ENCODE data around the gene ASAP2. TPM values are rescaled to one million over a fixed set of nuclear protein-coding genes. Genes with fewer than 3 reads are reported as not detected.

The ASAP2 gene
- total and polyA plus RNA-seq, 9 of the 15 experiments (the other 6 are each of a cell fraction or from before 2014, with no cell fraction given): 0.06 to 4.3 (median 3.1) TPM

DNA sequence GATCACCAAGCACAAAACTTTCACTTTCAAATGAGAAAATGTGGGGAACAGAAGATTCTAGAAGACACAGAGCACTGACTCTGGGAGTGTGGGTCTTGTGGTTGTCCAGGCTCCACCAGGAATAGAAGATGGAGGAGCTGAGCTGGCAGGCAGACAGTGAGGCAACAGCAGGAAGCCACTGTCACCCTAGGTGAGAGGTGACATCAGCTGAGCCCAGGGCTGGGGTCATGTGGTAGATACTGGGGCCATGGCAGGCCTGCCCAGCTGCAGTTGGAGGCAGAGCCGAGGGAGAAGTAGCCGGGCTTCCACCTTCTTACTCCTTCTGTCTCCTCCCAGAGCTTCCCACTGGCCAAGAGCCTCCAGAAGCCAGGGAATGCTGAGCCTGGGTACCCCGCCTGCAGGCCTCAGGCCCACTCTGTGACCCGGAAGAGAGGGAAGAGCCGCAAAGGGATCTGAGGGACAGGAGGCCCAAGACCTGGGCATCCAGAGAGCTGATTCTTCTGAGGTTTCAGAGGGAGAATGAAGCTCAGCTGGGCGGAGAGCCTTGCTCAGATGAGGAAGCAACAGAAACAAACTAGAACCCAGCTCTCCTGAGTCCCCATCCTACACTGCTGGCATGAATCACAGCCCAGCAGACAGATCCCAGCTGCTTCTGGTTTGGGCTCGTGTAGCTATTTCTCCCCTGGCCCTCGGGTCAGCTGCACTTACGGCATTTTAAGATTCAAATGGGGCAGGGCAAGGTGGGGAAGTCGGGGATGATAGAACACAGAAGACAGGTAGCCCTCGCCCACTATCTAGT lies 39.8 kb upstream of the ASAP2 start:
- Histone ChIP-seq H3K36me3 (ENCODE audit: control insufficient read depth, insufficient read depth, low read length) (no peaks in the 10 kb centered on the region), H3K9me3 (replicated peaks; ENCODE audit: control insufficient read depth, insufficient read depth, low read depth, low read length) (no peaks in the 10 kb centered on the region), H3K4me3 (no peak overlapping the region), H3K9me1 (ENCODE audit: control insufficient read depth, insufficient read depth, low read length) (no peaks in the 10 kb centered on the region), H2AFZ (ENCODE audit: low read depth, low read length) (no peak overlapping the region; the same call in 1 of the 2 replicates), H3K79me2 (ENCODE audit: control insufficient read depth, insufficient read depth, low read length) (no peaks in the 10 kb centered on the region), H3K27me3 (ENCODE audit: control insufficient read depth in 2 of 2, insufficient read depth in 2 of 2, low read length in 2 of 2) (peaks cover 0 to 20% of the 10 kb centered on the region in 2 experiments; a peak in 3 of 5 replicates), H3K27ac (ENCODE audit: extremely low read depth, low read depth, low read length) (no peak overlapping the region), H3K9ac (ENCODE audit: insufficient read depth in 1 of 2, low read depth in 2 of 2, low read length in 2 of 2) (peak overlapping the region in 1 of 2 experiments; percentile 26; a peak in 1 of 4 replicates), H3K4me2 (ENCODE audit: insufficient read depth, low read length) (no peak overlapping the region), H4K20me1 (replicated peaks; ENCODE audit: control insufficient read depth, insufficient read depth, low read length) (no peaks in the 10 kb centered on the region), H3K4me1 (replicated peaks in 1 of 2; ENCODE audit: control insufficient read depth in 2 of 2, insufficient read depth in 2 of 2, low read length in 2 of 2) (peaks cover 8 to 21% of the 10 kb centered on the region in 2 experiments)
- ChIA-PET CTCF (ENCODE audit: low intra/inter-chr PET ratio) (no interaction called here), POLR2A (interaction anchor here (0.6 to 1.2 kb wide), 4 partner anchors 39 to 1014 kb away, joined by 3 to 4 read pairs (median 3); no protein-coding TSS in a partner anchor)
- WGBS (ENCODE audit: insufficient coverage, low coverage, missing lambda C conversion rate): 17% methylated on average over 7 of the region's 11 CpGs
- BruUV-seq (replicated peaks): no TSS peak
- no peak for DNase-seq (ENCODE audit: extremely low read depth in 1 of 4, low spot score in 3 of 4)
- intact Hi-C loops (cut with micrococcal nuclease) (loop anchor here (5.0 kb wide), 1 partner anchor 786 kb away; the partner anchor contains the start of gene GRHL1), in situ Hi-C loops (cut with MboI) (no loop called here)
- no peak for ATAC-seq
- FAIRE-seq: no peak
- TF ChIP-seq DPF2 (IDR thresholded peaks at IDR 0.05): no peak
- TF ChIP-seq, protein P1, sequence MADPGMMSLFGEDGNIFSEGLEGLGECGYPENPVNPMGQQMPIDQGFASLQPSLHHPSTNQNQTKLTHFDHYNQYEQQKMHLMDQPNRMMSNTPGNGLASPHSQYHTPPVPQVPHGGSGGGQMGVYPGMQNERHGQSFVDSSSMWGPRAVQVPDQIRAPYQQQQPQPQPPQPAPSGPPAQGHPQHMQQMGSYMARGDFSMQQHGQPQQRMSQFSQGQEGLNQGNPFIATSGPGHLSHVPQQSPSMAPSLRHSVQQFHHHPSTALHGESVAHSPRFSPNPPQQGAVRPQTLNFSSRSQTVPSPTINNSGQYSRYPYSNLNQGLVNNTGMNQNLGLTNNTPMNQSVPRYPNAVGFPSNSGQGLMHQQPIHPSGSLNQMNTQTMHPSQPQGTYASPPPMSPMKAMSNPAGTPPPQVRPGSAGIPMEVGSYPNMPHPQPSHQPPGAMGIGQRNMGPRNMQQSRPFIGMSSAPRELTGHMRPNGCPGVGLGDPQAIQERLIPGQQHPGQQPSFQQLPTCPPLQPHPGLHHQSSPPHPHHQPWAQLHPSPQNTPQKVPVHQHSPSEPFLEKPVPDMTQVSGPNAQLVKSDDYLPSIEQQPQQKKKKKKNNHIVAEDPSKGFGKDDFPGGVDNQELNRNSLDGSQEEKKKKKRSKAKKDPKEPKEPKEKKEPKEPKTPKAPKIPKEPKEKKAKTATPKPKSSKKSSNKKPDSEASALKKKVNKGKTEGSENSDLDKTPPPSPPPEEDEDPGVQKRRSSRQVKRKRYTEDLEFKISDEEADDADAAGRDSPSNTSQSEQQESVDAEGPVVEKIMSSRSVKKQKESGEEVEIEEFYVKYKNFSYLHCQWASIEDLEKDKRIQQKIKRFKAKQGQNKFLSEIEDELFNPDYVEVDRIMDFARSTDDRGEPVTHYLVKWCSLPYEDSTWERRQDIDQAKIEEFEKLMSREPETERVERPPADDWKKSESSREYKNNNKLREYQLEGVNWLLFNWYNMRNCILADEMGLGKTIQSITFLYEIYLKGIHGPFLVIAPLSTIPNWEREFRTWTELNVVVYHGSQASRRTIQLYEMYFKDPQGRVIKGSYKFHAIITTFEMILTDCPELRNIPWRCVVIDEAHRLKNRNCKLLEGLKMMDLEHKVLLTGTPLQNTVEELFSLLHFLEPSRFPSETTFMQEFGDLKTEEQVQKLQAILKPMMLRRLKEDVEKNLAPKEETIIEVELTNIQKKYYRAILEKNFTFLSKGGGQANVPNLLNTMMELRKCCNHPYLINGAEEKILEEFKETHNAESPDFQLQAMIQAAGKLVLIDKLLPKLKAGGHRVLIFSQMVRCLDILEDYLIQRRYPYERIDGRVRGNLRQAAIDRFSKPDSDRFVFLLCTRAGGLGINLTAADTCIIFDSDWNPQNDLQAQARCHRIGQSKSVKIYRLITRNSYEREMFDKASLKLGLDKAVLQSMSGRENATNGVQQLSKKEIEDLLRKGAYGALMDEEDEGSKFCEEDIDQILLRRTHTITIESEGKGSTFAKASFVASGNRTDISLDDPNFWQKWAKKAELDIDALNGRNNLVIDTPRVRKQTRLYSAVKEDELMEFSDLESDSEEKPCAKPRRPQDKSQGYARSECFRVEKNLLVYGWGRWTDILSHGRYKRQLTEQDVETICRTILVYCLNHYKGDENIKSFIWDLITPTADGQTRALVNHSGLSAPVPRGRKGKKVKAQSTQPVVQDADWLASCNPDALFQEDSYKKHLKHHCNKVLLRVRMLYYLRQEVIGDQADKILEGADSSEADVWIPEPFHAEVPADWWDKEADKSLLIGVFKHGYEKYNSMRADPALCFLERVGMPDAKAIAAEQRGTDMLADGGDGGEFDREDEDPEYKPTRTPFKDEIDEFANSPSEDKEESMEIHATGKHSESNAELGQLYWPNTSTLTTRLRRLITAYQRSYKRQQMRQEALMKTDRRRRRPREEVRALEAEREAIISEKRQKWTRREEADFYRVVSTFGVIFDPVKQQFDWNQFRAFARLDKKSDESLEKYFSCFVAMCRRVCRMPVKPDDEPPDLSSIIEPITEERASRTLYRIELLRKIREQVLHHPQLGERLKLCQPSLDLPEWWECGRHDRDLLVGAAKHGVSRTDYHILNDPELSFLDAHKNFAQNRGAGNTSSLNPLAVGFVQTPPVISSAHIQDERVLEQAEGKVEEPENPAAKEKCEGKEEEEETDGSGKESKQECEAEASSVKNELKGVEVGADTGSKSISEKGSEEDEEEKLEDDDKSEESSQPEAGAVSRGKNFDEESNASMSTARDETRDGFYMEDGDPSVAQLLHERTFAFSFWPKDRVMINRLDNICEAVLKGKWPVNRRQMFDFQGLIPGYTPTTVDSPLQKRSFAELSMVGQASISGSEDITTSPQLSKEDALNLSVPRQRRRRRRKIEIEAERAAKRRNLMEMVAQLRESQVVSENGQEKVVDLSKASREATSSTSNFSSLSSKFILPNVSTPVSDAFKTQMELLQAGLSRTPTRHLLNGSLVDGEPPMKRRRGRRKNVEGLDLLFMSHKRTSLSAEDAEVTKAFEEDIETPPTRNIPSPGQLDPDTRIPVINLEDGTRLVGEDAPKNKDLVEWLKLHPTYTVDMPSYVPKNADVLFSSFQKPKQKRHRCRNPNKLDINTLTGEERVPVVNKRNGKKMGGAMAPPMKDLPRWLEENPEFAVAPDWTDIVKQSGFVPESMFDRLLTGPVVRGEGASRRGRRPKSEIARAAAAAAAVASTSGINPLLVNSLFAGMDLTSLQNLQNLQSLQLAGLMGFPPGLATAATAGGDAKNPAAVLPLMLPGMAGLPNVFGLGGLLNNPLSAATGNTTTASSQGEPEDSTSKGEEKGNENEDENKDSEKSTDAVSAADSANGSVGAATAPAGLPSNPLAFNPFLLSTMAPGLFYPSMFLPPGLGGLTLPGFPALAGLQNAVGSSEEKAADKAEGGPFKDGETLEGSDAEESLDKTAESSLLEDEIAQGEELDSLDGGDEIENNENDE (IDR thresholded peaks at IDR 0.05; ENCODE audit: low read depth, low read length): no peak
- no peak for TF ChIP-seq E2F3 (CRISPR knock-in tag; IDR thresholded peaks at IDR 0.05)
- TF ChIP-seq PCBP2 (IDR thresholded peaks at IDR 0.05; ENCODE audit: low read depth, low read length, poor library complexity, severe bottlenecking): no peak
- no peak for TF ChIP-seq NR0B1 (IDR thresholded peaks at IDR 0.05; ENCODE audit: partially characterized antibody)
- TF ChIP-seq NR2C2 (CRISPR knock-in tag; IDR thresholded peaks at IDR 0.05): no peak
- peak; percentile 54; the same call in 1 of the 2 replicates for TF ChIP-seq NR2C2 (tag; IDR thresholded peaks at IDR 0.05)
- TF ChIP-seq KDM2B (CRISPR knock-in tag; IDR thresholded peaks at IDR 0.05): no peak
- no peak for TF ChIP-seq NCOA4 (IDR thresholded peaks at IDR 0.05; ENCODE audit: partially characterized antibody)
